GM12878 (cell line): ENCODE data around the gene LYVE1.

Experiments
- CEBPB ChIP-seq, 2 experiments: fragments of 150-350 bp in 1 of 2; IDR thresholded peaks; 2 replicates each; pipeline ENCODE4 v1.6.1; 2012 to 2014; ENCODE audit warnings: low read depth in 2 of 2, low read length in 2 of 2, borderline replicate concordance in 1 of 2, inconsistent platforms in 1 of 2
- CTCF ChIP-seq, 3 experiments: IDR thresholded peaks in 2 of 3; conservative IDR thresholded peaks in 1 of 3; 2 replicates each; pipeline ENCODE4 v1.5.1; 2011; ENCODE audit warnings: low read depth in 3 of 3, low read length in 3 of 3, mild to moderate bottlenecking in 3 of 3, control low read depth in 2 of 3, moderate library complexity in 2 of 3, inconsistent platforms in 1 of 3, mixed read lengths in 1 of 3; ENCODE audit not compliant: control insufficient read depth in 2 of 3, insufficient read depth in 1 of 3; ENCODE audit errors: extremely low read depth in 1 of 3
- EP300 ChIP-seq, 2 experiments: fragments of 150-350 bp in 1 of 2; IDR thresholded peaks; 2 replicates each; pipeline ENCODE4 v1.6.1; 2011 to 2012; ENCODE audit warnings: low read depth in 2 of 2, low read length in 2 of 2, borderline replicate concordance in 1 of 2, improper control_type of control experiment in 1 of 2, inconsistent platforms in 1 of 2; ENCODE audit not compliant: control insufficient read depth in 1 of 2
- EZH2 ChIP-seq: IDR thresholded peaks from 2 replicates; pipeline ENCODE4 v1.6.1; 2012; ENCODE audit warnings: low read depth, mild to moderate bottlenecking, control low read depth, inconsistent platforms, low read length, borderline replicate concordance; ENCODE audit not compliant: control insufficient read depth
- MXI1 ChIP-seq: fragments of 150-350 bp; IDR thresholded peaks from 2 replicates; pipeline ENCODE4 v1.6.1; 2011; ENCODE audit warnings: low read depth, mild to moderate bottlenecking, inconsistent platforms, low read length, improper control_type of control experiment
- NFIC ChIP-seq: IDR thresholded peaks from 2 replicates; pipeline ENCODE4 v1.6.1; 2012; ENCODE audit warnings: low read depth, mild to moderate bottlenecking, inconsistent platforms, low read length, moderate library complexity
- NR2C2 ChIP-seq: IDR thresholded peaks from 2 replicates; pipeline ENCODE4 v1.6.1; 2011; ENCODE audit warnings: borderline replicate concordance, low read depth; ENCODE audit not compliant: control insufficient read depth, insufficient read length
- NRF1 ChIP-seq: conservative IDR thresholded peaks from 2 replicates; pipeline ENCODE4 v1.6.1; 2011; ENCODE audit warnings: mild to moderate bottlenecking, low read depth, low read length, improper control_type of control experiment
- POLR2A ChIP-seq: IDR thresholded peaks from 2 replicates; pipeline ENCODE4 v1.6.1; 2011; ENCODE audit warnings: low read depth, mild to moderate bottlenecking, low read length
- SUZ12 ChIP-seq: fragments of 200-600 bp; sonication (generic); IDR thresholded peaks from one replicate; pipeline ENCODE4 v1.6.1; 2018; ENCODE audit warnings: antibody characterized with exemption, mild to moderate bottlenecking; ENCODE audit not compliant: unreplicated experiment

- TF ChIP-seq MXI1 (no peak), EZH2 (no peak), EP300 (IDR thresholded peaks at IDR 0.05; ENCODE audit: borderline replicate concordance in 1 of 2, control insufficient read depth in 1 of 2, low read depth in 2 of 2, low read length in 2 of 2) (no peak), NFIC (no peak), NR2C2 (no peak), POLR2A (no peak), CTCF (IDR thresholded peaks at IDR 0.05 in 2 of 3, conservative IDR thresholded peaks at IDR 0.05 in 1 of 3; ENCODE audit: control insufficient read depth in 2 of 3, extremely low read depth in 1 of 3, insufficient read depth in 1 of 3, low read depth in 3 of 3, low read length in 3 of 3) (no peak), SUZ12 (no peak), CEBPB (IDR thresholded peaks at IDR 0.05; ENCODE audit: borderline replicate concordance in 1 of 2, low read depth in 2 of 2, low read length in 2 of 2) (no peak), NRF1 (no peak)
Measured at GRCh38 chr11:10564030-10564429, 4.4 kb downstream of the LYVE1 start.
